Stimulated activated CD8-positive, alpha-beta memory T cell treated with anti-CD3 and anti-CD28 coated beads, Interleukin-4, amount 100 ng/mL, for 4 hours (primary cell): Measurements from ENCODE around the gene ACSL4.

Experiments used
- DNase-seq, 2 donors: peaks; one replicate each; pipeline ENCODE4 v3.0.0-alpha.2; 2020; ENCODE audit warnings: low read depth in 2 of 2, low spot score in 1 of 2

The ACSL4 gene

GRCh38 chrX:109619771-109620170 lies 113.3 kb downstream of the ACSL4 start:
- DNase-seq, result no peak

GRCh38 chrX:109614951-109615350 lies 118.1 kb downstream of the ACSL4 start:
- DNase-seq, result no peak

- no peak for DNase-seq
Observed at GRCh38 chrX:109601486-109601885, 131.6 kb downstream of the ACSL4 start.

- DNase-seq, result no peak
Observed at GRCh38 chrX:109600237-109600651, 132.8 kb downstream of the ACSL4 start.

- no peak for DNase-seq
Observed at GRCh38 chrX:109596015-109596414, 137.0 kb downstream of the ACSL4 start.
